NCI-H128 (cell line): ENCODE results near the gene ECE1.
A peak's percentile ranks its signal among the peaks of the same experiment; 100 is the strongest.

Source experiments
- DNase-seq: peaks from one replicate; lab custom pipeline; 2025; ENCODE audit not compliant: unreplicated experiment; lab: John Stamatoyannopoulos, UW

ECE1 gene

GRCh38 chr1:21255284-21255942 is 34.9 kb downstream of the ECE1 start:
- peak; percentile 89 for DNase-seq

- DNase-seq, result no peak
Observed at GRCh38 chr1:21254335-21254951, 35.8 kb downstream of the ECE1 start.

GRCh38 chr1:21251773-21252471 is 38.3 kb downstream of the ECE1 start:
- DNase-seq, result no peak

GRCh38 chr1:21249940-21250493 is 40.2 kb downstream of the ECE1 start:
- no peak for DNase-seq

GRCh38 chr1:21247892-21248715 is 42.2 kb downstream of the ECE1 start:
- no peak for DNase-seq

GRCh38 chr1:21246905-21247642 is 43.2 kb downstream of the ECE1 start:
- DNase-seq, result no peak

- DNase-seq, result no peak
Observed at GRCh38 chr1:21245688-21246229, 44.5 kb downstream of the ECE1 start.

- DNase-seq, result no peak
Observed at GRCh38 chr1:21244986-21245687, 45.1 kb downstream of the ECE1 start.

GRCh38 chr1:21244154-21244553 is 46.1 kb downstream of the ECE1 start:
- DNase-seq, result no peak

GRCh38 chr1:21242846-21243245 is 47.4 kb downstream of the ECE1 start:
- DNase-seq, result no peak

- DNase-seq, result no peak
Observed at GRCh38 chr1:21241771-21242581, 48.3 kb downstream of the ECE1 start.

GRCh38 chr1:21240706-21241105 is 49.6 kb downstream of the ECE1 start:
- no peak for DNase-seq

- no peak for DNase-seq
Observed at GRCh38 chr1:21239221-21239620, 51.0 kb downstream of the ECE1 start.

- no peak for DNase-seq
Observed at GRCh38 chr1:21238141-21238800, 52.0 kb downstream of the ECE1 start.

GRCh38 chr1:21237446-21238088 is 52.7 kb downstream of the ECE1 start:
- no peak for DNase-seq

- DNase-seq, result no peak
Observed at GRCh38 chr1:21236178-21236577, 54.1 kb downstream of the ECE1 start.

GRCh38 chr1:21234779-21235178 is 55.5 kb downstream of the ECE1 start:
- DNase-seq, result no peak

GRCh38 chr1:21233490-21233889 is 56.8 kb downstream of the ECE1 start:
- DNase-seq, result no peak
